Measurements from ENCODE around the gene NAA38. TPM values are rescaled to one million over a fixed set of nuclear protein-coding genes. Genes with fewer than 3 reads are reported as not detected.

Gene NAA38
- total RNA-seq, 4 donors from 2014 or later: 61.2 to 209 (median 68.2) TPM

DNA sequence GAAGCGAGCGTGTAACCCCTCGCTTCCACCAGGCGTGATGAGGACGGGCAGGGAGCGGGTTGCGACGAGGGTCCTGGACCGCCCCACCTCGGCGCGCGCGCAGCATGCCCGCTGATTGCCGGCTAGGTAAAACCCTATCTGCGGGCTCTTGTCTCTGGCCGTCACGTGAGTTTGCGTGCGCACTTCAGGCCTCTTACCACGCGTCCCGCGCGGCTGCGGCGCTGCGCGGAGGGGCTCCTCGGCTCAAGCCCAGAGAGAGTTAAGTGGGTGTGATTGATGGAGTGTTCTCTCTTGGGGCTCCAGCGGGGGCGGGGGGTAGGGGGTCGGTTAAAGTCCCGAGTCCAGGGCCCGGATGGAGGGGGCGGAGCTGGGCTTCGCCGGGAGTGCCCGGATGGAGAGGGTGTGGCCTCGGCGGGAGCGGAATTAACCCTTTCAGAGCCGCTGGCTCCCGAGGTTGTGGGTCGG is 15.4 kb downstream of the NAA38 start:
- DNase-seq (ENCODE audit: low spot score): peak; percentile 83
- ATAC-seq (ENCODE audit: low FRiP score): peak; percentile 55

DNA sequence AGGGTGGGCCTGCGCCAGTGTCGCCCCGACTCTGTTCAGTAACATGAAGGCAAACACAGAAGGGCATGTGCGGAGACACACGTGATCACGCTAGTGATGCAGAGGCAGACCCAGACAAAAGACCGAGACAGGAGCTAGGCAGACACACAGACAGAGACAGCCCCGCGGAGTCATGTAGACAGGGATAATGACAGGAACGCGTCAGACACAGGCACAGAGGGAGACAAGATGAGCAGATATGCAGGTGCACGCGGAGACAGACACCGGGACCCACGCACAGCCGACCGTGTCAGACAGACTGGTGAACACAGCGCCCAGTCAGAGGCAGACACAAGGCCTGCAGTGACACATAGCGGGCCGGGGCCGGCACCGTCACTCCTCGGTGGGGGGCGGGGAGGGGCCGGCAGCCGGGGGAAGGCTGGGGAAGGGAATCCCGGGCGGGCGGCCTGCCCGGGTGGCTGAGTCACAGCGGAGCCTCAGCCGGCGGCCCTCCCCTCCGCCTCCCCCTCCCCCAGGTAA is 15.9 kb downstream of the NAA38 start:
- peak; percentile 49 for ATAC-seq (ENCODE audit: low FRiP score)
- TF ChIP-seq, protein P1, sequence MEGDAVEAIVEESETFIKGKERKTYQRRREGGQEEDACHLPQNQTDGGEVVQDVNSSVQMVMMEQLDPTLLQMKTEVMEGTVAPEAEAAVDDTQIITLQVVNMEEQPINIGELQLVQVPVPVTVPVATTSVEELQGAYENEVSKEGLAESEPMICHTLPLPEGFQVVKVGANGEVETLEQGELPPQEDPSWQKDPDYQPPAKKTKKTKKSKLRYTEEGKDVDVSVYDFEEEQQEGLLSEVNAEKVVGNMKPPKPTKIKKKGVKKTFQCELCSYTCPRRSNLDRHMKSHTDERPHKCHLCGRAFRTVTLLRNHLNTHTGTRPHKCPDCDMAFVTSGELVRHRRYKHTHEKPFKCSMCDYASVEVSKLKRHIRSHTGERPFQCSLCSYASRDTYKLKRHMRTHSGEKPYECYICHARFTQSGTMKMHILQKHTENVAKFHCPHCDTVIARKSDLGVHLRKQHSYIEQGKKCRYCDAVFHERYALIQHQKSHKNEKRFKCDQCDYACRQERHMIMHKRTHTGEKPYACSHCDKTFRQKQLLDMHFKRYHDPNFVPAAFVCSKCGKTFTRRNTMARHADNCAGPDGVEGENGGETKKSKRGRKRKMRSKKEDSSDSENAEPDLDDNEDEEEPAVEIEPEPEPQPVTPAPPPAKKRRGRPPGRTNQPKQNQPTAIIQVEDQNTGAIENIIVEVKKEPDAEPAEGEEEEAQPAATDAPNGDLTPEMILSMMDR (IDR thresholded peaks at IDR 0.05): no peak
- DNase-seq (ENCODE audit: low spot score): peak; percentile 88

More for the DNA sequence above, 15.4 kb downstream of the NAA38 start:
- TF ChIP-seq, protein P1 (IDR thresholded peaks at IDR 0.05): no peak

DNA sequence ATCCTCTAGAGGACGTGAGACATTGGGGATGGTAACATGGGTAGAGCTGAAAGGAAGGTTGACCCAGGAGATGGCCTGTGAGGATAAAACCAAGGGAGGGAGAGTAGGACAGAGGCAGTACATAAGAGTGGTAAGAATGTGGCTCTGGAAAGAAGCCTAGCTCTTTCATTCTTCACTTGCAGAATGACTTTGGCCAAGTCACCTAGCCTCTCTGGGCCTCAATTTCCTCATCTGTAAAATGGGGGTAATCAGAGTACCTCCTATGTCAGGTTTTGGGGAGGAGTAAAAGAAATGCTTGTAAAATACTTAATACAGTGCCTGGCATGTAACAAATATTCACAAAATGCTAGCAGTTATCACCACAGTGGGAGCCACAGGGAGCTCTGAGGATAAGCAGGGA is 16.5 kb downstream of the NAA38 start:
- TF ChIP-seq, protein P1 (IDR thresholded peaks at IDR 0.05): no peak
- ATAC-seq (ENCODE audit: low FRiP score) (no peak), DNase-seq (ENCODE audit: low spot score) (no peak)

GRCh38 chr17:7840441-7840840 is 16.9 kb downstream of the NAA38 start:
- ATAC-seq (ENCODE audit: low FRiP score): no peak
- TF ChIP-seq, protein P1 (IDR thresholded peaks at IDR 0.05): no peak

DNA sequence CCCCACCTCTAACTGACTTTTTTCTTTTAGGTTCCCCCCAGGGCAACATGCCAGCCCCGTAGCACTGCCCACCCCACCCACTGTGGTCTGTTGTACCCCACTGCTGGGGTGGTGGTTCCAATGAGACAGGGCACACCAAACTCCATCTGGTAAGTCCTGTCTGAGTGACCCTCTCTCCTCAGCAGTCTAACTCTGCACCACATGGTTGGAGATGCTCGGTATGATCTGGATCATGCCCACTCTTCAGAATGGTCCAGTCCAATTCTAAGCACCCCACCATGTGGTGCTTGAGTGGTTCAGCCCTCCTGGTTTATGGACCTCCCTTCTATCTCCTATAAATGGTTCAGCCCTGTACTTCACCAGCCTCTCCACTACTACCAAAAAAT is 17.5 kb downstream of the NAA38 start:
- TF ChIP-seq, protein P1 (IDR thresholded peaks at IDR 0.05): no peak
- DNase-seq (ENCODE audit: low spot score): no peak
- ATAC-seq (ENCODE audit: low FRiP score): no peak

More at GRCh38 chr17:7840441-7840840, 16.9 kb downstream of the NAA38 start:
- no peak for DNase-seq (ENCODE audit: low spot score)

- ATAC-seq (ENCODE audit: low FRiP score) (no peak), DNase-seq (ENCODE audit: low spot score) (no peak)
- TF ChIP-seq, protein P1 (IDR thresholded peaks at IDR 0.05): no peak
Observed at GRCh38 chr17:7839190-7839875, 18.0 kb downstream of the NAA38 start.
